Neural progenitor cell (in vitro differentiated cells): ENCODE measurements around the gene FH.
A peak's percentile ranks its signal among the peaks of the same experiment; 100 is the strongest.

Experiments used
- CTCF ChIP-seq: fragments of 200-600 bp; sonication (generic); IDR thresholded peaks from 2 replicates; pipeline ENCODE4 v1.5.1; 2017; ENCODE audit warnings: antibody characterized with exemption, mild to moderate bottlenecking
- EZH2 ChIP-seq: fragments of 200-600 bp; sonication (generic); IDR thresholded peaks from 2 replicates; pipeline ENCODE4 v1.6.1; 2017; ENCODE audit warnings: antibody characterized with exemption, mild to moderate bottlenecking, moderate library complexity
- EZH2phosphoT487 ChIP-seq: fragments of 200-600 bp; sonication (generic); IDR thresholded peaks from 2 replicates; pipeline ENCODE4 v1.6.1; 2017; ENCODE audit warnings: antibody characterized with exemption

GRCh38 chr1:241464985-241465384 lies 54.6 kb downstream of the FH start:
- TF ChIP-seq CTCF (peak; percentile 36), EZH2phosphoT487 (no peak), EZH2 (no peak)
